ENCODE data around the gene COPB1.

DNA sequence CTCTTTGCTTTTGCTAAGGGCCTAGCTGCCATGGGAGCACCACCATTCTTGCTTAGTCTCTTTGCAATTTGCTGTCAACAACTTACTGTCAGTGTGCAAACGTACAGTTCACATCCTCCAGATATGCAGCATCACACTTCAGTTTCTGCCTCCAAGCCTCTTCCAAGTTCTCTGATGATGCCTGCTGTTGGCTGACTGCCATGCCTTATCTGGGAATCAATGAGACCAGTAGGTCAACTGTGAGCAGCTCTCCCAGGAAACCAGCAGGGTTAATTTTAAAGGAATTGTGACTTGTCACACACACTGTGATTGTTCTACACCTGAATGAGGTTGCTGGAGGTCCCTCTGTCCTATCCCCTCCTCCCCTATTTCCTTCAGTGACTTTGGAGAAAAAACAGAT is 56.0 kb downstream of the COPB1 start:
- no peak for TF ChIP-seq KDM4A (IDR thresholded peaks at IDR 0.05; ENCODE audit: low read depth, low read length, severe bottlenecking)
- no peak for TF ChIP-seq NRF1 (IDR thresholded peaks at IDR 0.05; ENCODE audit: low read depth, low read length)
- no peak for TF ChIP-seq POLR2A (IDR thresholded peaks at IDR 0.05; ENCODE audit: control extremely low read depth in 1 of 2, low read depth in 2 of 2, low read length in 2 of 2)
- TF ChIP-seq, protein P1, sequence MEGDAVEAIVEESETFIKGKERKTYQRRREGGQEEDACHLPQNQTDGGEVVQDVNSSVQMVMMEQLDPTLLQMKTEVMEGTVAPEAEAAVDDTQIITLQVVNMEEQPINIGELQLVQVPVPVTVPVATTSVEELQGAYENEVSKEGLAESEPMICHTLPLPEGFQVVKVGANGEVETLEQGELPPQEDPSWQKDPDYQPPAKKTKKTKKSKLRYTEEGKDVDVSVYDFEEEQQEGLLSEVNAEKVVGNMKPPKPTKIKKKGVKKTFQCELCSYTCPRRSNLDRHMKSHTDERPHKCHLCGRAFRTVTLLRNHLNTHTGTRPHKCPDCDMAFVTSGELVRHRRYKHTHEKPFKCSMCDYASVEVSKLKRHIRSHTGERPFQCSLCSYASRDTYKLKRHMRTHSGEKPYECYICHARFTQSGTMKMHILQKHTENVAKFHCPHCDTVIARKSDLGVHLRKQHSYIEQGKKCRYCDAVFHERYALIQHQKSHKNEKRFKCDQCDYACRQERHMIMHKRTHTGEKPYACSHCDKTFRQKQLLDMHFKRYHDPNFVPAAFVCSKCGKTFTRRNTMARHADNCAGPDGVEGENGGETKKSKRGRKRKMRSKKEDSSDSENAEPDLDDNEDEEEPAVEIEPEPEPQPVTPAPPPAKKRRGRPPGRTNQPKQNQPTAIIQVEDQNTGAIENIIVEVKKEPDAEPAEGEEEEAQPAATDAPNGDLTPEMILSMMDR (IDR thresholded peaks at IDR 0.05; ENCODE audit: control extremely low read depth in 1 of 3, insufficient read depth in 1 of 3, low read depth in 1 of 3, low read length in 3 of 3): no peak
- no peak for TF ChIP-seq EZH2 (IDR thresholded peaks at IDR 0.05; ENCODE audit: low read depth, low read length, severe bottlenecking)
- no peak for TF ChIP-seq TCF12 (IDR thresholded peaks at IDR 0.05; ENCODE audit: low read depth, low read length)

Measured in H1 (cell line).